HEK293 (cell line): ENCODE measurements around the gene MRNIP.

Source experiments
- CTCF ChIA-PET: fragments of 350-600 bp; formaldehyde crosslinking; extraction: SDS; loops from one replicate; lab custom pipeline; 2021; ENCODE audit warnings: antibody characterized with exemption; lab: Yijun Ruan, JAX
- POLR2A ChIA-PET: fragments of 300-600 bp; formaldehyde crosslinking; extraction: SDS; loops from one replicate; lab custom pipeline; 2020; ENCODE audit warnings: antibody characterized with exemption, inconsistent platforms; lab: Yijun Ruan, JAX
- H3K27ac ChIP-seq: fragments of 200-500 bp; sonication (Bioruptor generic); 2 replicates; pipeline ENCODE4 v1.5.1; 2014; ENCODE audit warnings: low read depth, low read length, control low read depth, inconsistent platforms; ENCODE audit errors: extremely low read depth
- H3K36me3 ChIP-seq, 2 experiments: fragments of 200-500 bp in 1 of 2; sonication (Bioruptor generic) in 1 of 2; 1 replicate in 1 of 2; 2 replicates in 1 of 2; pipeline ENCODE4 v1.5.1; 2014 to 2017; ENCODE audit warnings: inconsistent platforms in 2 of 2, low read length in 2 of 2; ENCODE audit not compliant: control insufficient read depth in 2 of 2, insufficient read depth in 1 of 2
- H3K4me1 ChIP-seq: fragments of 200-500 bp; sonication (Bioruptor generic); 2 replicates; pipeline ENCODE4 v1.5.1; 2014; ENCODE audit warnings: mild to moderate bottlenecking, low read length, inconsistent platforms; ENCODE audit not compliant: control insufficient read depth, insufficient read depth
- H3K4me3 ChIP-seq: 2 replicates; pipeline ENCODE4 v1.5.1; 2011; ENCODE audit warnings: low read depth, mild to moderate bottlenecking, control low read depth, low read length, moderate library complexity
- H3K9me3 ChIP-seq: fragments of 200-500 bp; sonication (Bioruptor generic); 2 replicates; pipeline ENCODE4 v1.5.1; 2014; ENCODE audit warnings: low read depth, low read length, inconsistent platforms; ENCODE audit not compliant: control insufficient read depth, insufficient read depth
- ELK4 ChIP-seq: IDR thresholded peaks from 2 replicates; pipeline ENCODE4 v1.6.1; 2011; ENCODE audit warnings: mild to moderate bottlenecking, low read depth, low read length, borderline replicate concordance
- KLF9 ChIP-seq: fragments of 450-650 bp; formaldehyde crosslinking; IDR thresholded peaks from 2 replicates; pipeline ENCODE4 v1.5.1; 2016; ENCODE audit warnings: missing biosample characterization, missing genetic modification characterization, low read depth
- OVOL3 ChIP-seq: fragments of 450-650 bp; formaldehyde crosslinking; IDR thresholded peaks from 2 replicates; pipeline ENCODE4 v1.5.1; 2016; ENCODE audit warnings: missing biosample characterization, missing genetic modification characterization
- SP7 ChIP-seq: fragments of 450-650 bp; formaldehyde crosslinking; IDR thresholded peaks from 2 replicates; pipeline ENCODE4 v1.5.1; 2016; ENCODE audit warnings: missing biosample characterization, missing genetic modification characterization
- ZBTB20 ChIP-seq: fragments of 450-650 bp; formaldehyde crosslinking; IDR thresholded peaks from 2 replicates; pipeline ENCODE4 v1.5.1; 2016; ENCODE audit warnings: missing biosample characterization, missing genetic modification characterization
- ZNF148 ChIP-seq: fragments of 450-650 bp; formaldehyde crosslinking; IDR thresholded peaks from 2 replicates; pipeline ENCODE4 v1.5.0; 2017; ENCODE audit warnings: missing biosample characterization, missing genetic modification characterization, borderline replicate concordance
- ZNF18 ChIP-seq: fragments of 450-650 bp; formaldehyde crosslinking; IDR thresholded peaks from 2 replicates; pipeline ENCODE4 v1.5.1; 2016; ENCODE audit warnings: missing biosample characterization, missing genetic modification characterization
- ZNF266 ChIP-seq: fragments of 450-650 bp; formaldehyde crosslinking; IDR thresholded peaks from 2 replicates; pipeline ENCODE4 v1.5.1; 2016; ENCODE audit warnings: missing biosample characterization, missing genetic modification characterization, low read depth
- ZNF280D ChIP-seq: fragments of 450-650 bp; formaldehyde crosslinking; IDR thresholded peaks from 2 replicates; pipeline ENCODE4 v1.5.1; 2016; ENCODE audit warnings: missing biosample characterization, missing genetic modification characterization
- ZNF311 ChIP-seq: fragments of 450-650 bp; formaldehyde crosslinking; IDR thresholded peaks from 2 replicates; pipeline ENCODE4 v1.5.1; 2017; ENCODE audit warnings: missing biosample characterization, missing genetic modification characterization, borderline replicate concordance
- ZNF398 ChIP-seq: fragments of 450-650 bp; formaldehyde crosslinking; IDR thresholded peaks from 2 replicates; pipeline ENCODE4 v1.5.1; 2017; ENCODE audit warnings: missing biosample characterization, missing genetic modification characterization
- ZNF621 ChIP-seq: fragments of 450-650 bp; formaldehyde crosslinking; IDR thresholded peaks from 2 replicates; pipeline ENCODE4 v1.5.1; 2017; ENCODE audit warnings: missing biosample characterization, missing genetic modification characterization
- ZNF677 ChIP-seq: fragments of 450-650 bp; IDR thresholded peaks from 2 replicates; pipeline ENCODE4 v1.5.0; 2018; ENCODE audit warnings: missing biosample characterization, mild to moderate bottlenecking, missing genetic modification characterization, moderate library complexity
- ZSCAN16 ChIP-seq: fragments of 450-650 bp; formaldehyde crosslinking; IDR thresholded peaks from 2 replicates; pipeline ENCODE4 v1.5.1; 2016; ENCODE audit warnings: missing biosample characterization, missing genetic modification characterization
- ZSCAN30 ChIP-seq: fragments of 450-650 bp; IDR thresholded peaks from 2 replicates; pipeline ENCODE4 v1.5.1; 2018; ENCODE audit warnings: missing biosample characterization, mild to moderate bottlenecking, missing genetic modification characterization, moderate library complexity

The MRNIP gene

GRCh38 chr5:179879003-179879689 is 20.5 kb upstream of the MRNIP start:
- Histone ChIP-seq H3K27ac (no peak overlapping the region), H3K4me3 (no peak overlapping the region), H3K36me3 (peaks cover 18 to 88% of the 10 kb centered on the region in 2 experiments), H3K9me3 (no peaks in the 10 kb centered on the region)
- ChIA-PET CTCF (no interaction called here), POLR2A (no interaction called here)
- TF ChIP-seq ZNF677 (tag by site-specific recombination) (no peak), ZNF266 (no peak), ZBTB20 (tag by site-specific recombination) (no peak), SP7 (tag by site-specific recombination) (no peak), ZNF18 (tag by site-specific recombination) (no peak), OVOL3 (tag by site-specific recombination) (no peak), ZNF398 (tag by site-specific recombination) (no peak), ZSCAN16 (tag by site-specific recombination) (no peak), ZNF621 (no peak), ZNF280D (tag by site-specific recombination) (no peak), ZNF148 (tag by site-specific recombination) (no peak), ZSCAN30 (tag by site-specific recombination) (no peak), KLF9 (tag by site-specific recombination) (no peak), ZNF311 (tag by site-specific recombination) (no peak)
- TF ChIP-seq, all 188 proteins: peak for 0
- no peaks in the 10 kb centered on the region for H3K4me1 ChIP-seq

GRCh38 chr5:179878222-179879002 is 19.8 kb upstream of the MRNIP start:
- Histone ChIP-seq H3K4me3 (no peak overlapping the region), H3K9me3 (no peaks in the 10 kb centered on the region), H3K4me1 (no peaks in the 10 kb centered on the region), H3K27ac (no peak overlapping the region), H3K36me3 (peaks cover 15 to 88% of the 10 kb centered on the region in 2 experiments)
- no peak for TF ChIP-seq ELK4
- POLR2A ChIA-PET, result no interaction called here
- CTCF ChIA-PET, result no interaction called here
